HepG2 (cell line): Measurements from ENCODE around the gene CCT8. TPM values are rescaled to one million over a fixed set of nuclear protein-coding genes. Genes with fewer than 3 reads are reported as not detected.
A peak's percentile ranks its signal among the peaks of the same experiment; 100 is the strongest.

ENCODE experiments used
- AGO2 ChIP-seq: fragments of 200-400 bp; formaldehyde crosslinking; optimal IDR thresholded peaks from 2 replicates; pipeline ENCODE3; 2017; ENCODE audit warnings: mild to moderate bottlenecking, low read depth, low read length, moderate library complexity
- AKAP8 ChIP-seq: sonication (generic); formaldehyde crosslinking; IDR thresholded peaks from 2 replicates; pipeline ENCODE4 v1.5.1; 2020; ENCODE audit warnings: mild to moderate bottlenecking, missing genetic modification reagents
- ARID3A ChIP-seq: IDR thresholded peaks from 2 replicates; pipeline ENCODE4 v1.6.1; 2012; ENCODE audit warnings: low read depth, low read length, improper control_type of control experiment
- CCDC6 ChIP-seq: sonication (generic); formaldehyde crosslinking; IDR thresholded peaks from 2 replicates; pipeline ENCODE4 v1.8.1; 2022; ENCODE audit warnings: mild to moderate bottlenecking, missing genetic modification reagents, moderate library complexity
- EHMT2 ChIP-seq: fragments of 200-600 bp; sonication (generic); IDR thresholded peaks from 2 replicates; pipeline ENCODE4 v1.7.0; 2017; ENCODE audit warnings: antibody characterized with exemption, low read depth, low read length, borderline replicate concordance
- FOXA3 ChIP-seq: IDR thresholded peaks from 2 replicates; pipeline ENCODE4 v1.6.1; 2016; ENCODE audit warnings: missing genetic modification reagents, missing compliant biosample characterization
- GABPB1 ChIP-seq: IDR thresholded peaks from 2 replicates; pipeline ENCODE4 v1.6.1; 2016; ENCODE audit warnings: mild to moderate bottlenecking, missing genetic modification reagents, moderate library complexity, missing compliant biosample characterization
- HOXA3 ChIP-seq: sonication (generic); formaldehyde crosslinking; IDR thresholded peaks from 2 replicates; pipeline ENCODE4 v1.5.0; 2020; ENCODE audit warnings: missing genetic modification reagents
- ISL2 ChIP-seq: sonication (generic); formaldehyde crosslinking; IDR thresholded peaks from 2 replicates; pipeline ENCODE4 v1.5.0; 2020; ENCODE audit warnings: missing genetic modification reagents
- KLF12 ChIP-seq: sonication (generic); formaldehyde crosslinking; IDR thresholded peaks from 2 replicates; pipeline ENCODE4 v1.4.0; 2020; ENCODE audit warnings: missing genetic modification reagents, borderline replicate concordance
- KLF15 ChIP-seq: sonication (generic); formaldehyde crosslinking; IDR thresholded peaks from 2 replicates; pipeline ENCODE4 v1.8.1; 2023; ENCODE audit warnings: borderline replicate concordance, mild to moderate bottlenecking, inconsistent platforms, missing genetic modification reagents, mixed read lengths
- MAFK ChIP-seq, 2 experiments: IDR thresholded peaks in 1 of 2; conservative IDR thresholded peaks in 1 of 2; 2 replicates each; pipeline ENCODE4 v1.6.1; 2011; ENCODE audit warnings: improper control_type of control experiment in 2 of 2, low read length in 2 of 2
- MED8 ChIP-seq: sonication (generic); formaldehyde crosslinking; IDR thresholded peaks from 2 replicates; pipeline ENCODE4 v1.8.1; 2023; ENCODE audit warnings: mild to moderate bottlenecking, missing genetic modification reagents; ENCODE audit not compliant: insufficient replicate concordance
- MTA1 ChIP-seq: sonication (generic); formaldehyde crosslinking; IDR thresholded peaks from 2 replicates; pipeline ENCODE4 v1.4.0; 2020; ENCODE audit warnings: missing genetic modification reagents, mild to moderate bottlenecking, borderline replicate concordance
- NCOA1 ChIP-seq: sonication (generic); formaldehyde crosslinking; IDR thresholded peaks from 2 replicates; pipeline ENCODE4 v1.9.0; 2021; ENCODE audit warnings: missing genetic modification reagents
- NR2F6 ChIP-seq, 2 experiments: IDR thresholded peaks; 2 replicates each; pipeline ENCODE4 v1.6.1; 2016; ENCODE audit warnings: antibody characterized with exemption in 1 of 2, mild to moderate bottlenecking in 1 of 2
- RELA ChIP-seq: sonication (generic); formaldehyde crosslinking; IDR thresholded peaks from 2 replicates; pipeline ENCODE4 v1.4.0; 2020; ENCODE audit warnings: missing genetic modification reagents
- SNAPC2 ChIP-seq: sonication (generic); formaldehyde crosslinking; IDR thresholded peaks from 2 replicates; pipeline ENCODE4 v1.8.1; 2022; ENCODE audit warnings: mild to moderate bottlenecking, missing genetic modification reagents
- TEAD2 ChIP-seq: sonication (generic); formaldehyde crosslinking; IDR thresholded peaks from 2 replicates; pipeline ENCODE4 v1.9.0; 2021; ENCODE audit warnings: missing genetic modification reagents
- ZNF256 ChIP-seq: sonication (generic); formaldehyde crosslinking; conservative IDR thresholded peaks from 2 replicates; pipeline ENCODE4 v1.4.0; 2020; ENCODE audit warnings: missing genetic modification reagents
- polyA plus RNA-seq, 8 experiments: library from polyadenylated mRNA; depleted of rRNA in 3 of 8; stranded (reverse) in 7 of 8; unstranded in 1 of 8; fragments of >200 nt; fragmentation: Illumina TruSeq in 4 of 8; extraction: Trizol in 4 of 8; gene quantifications; 2 replicates each; pipeline versions ENCODE4 v1.2.1 to v1.2.3, GENCODE V29; 2011 to 2016; ENCODE audit warnings: low read depth in 4 of 8, missing spikeins in 1 of 8, mixed read lengths in 1 of 8; ENCODE audit not compliant: insufficient read depth in 1 of 8
- total RNA-seq, 5 experiments: library from RNA; depleted of rRNA; stranded (reverse); fragments of >200 nt; fragmentation: Illumina TruSeq; extraction: Trizol; gene quantifications; 2 replicates each; pipeline ENCODE4 v1.2.3, GENCODE V29; 2016; ENCODE audit warnings: low read depth in 1 of 5
- TF ChIP-seq, protein P1 (sequence below): sonication (generic); formaldehyde crosslinking; IDR thresholded peaks from 2 replicates; pipeline ENCODE4 v1.4.0; 2020; ENCODE audit warnings: missing genetic modification reagents
- TF ChIP-seq, protein P2 (sequence below): sonication (generic); formaldehyde crosslinking; IDR thresholded peaks from 2 replicates; pipeline ENCODE4 v1.4.0; 2020; ENCODE audit warnings: missing genetic modification reagents, borderline replicate concordance

The CCT8 gene
- total and polyA plus RNA-seq, 2 of the 13 experiments (the other 11 are each of a cell fraction or from before 2014, with no cell fraction given), result 127 to 325 TPM

DNA sequence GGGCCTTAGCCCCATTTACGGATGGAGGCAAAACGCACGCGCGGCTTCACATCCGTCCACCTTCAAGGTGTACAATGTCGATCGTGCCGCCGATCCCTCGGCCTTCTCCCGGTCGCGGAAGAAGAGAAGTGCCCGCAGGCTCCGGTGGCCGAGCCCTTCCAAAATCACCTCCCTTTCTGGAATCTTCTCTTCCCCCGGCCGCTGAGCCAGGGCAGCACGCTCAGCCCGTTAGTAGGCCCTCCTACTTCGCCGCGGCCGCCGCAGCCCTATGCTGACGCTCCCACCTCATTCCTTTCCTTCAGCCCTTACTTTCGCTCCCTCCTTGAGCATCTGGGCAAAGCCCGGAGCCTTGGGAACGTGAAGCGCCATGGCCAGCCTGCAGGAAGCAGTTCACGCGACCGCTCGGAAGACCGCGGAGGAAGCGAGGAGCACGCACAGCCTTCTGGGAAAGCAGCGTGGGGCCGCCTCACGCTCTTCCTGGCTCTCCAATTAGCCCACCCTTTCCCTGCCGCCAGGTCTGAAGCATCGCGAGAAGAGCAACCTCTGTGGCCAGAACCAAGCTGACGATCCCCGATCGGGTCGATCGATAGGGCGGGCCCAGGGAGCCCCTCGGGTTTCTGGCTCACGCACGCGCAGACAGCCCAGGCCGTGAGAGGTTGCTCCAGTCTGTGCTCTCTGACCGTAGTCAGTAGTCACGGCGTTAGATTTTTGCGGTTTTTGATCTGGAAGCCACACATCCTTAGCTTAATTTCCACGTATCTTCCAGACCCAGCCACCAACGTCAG is at the start of gene CCT8 (continued):
- TF ChIP-seq ISL2 (CRISPR knock-in tag) (no peak), MAFK (conservative IDR thresholded peaks at IDR 0.05 in 1 of 2, IDR thresholded peaks at IDR 0.05 in 1 of 2; ENCODE audit: low read length in 2 of 2) (no peak), FOXA3 (CRISPR knock-in tag) (peak; percentile 65), KLF12 (peak; percentile 78; the same call in 1 of the 2 replicates), TEAD2 (no peak), ZNF256 (CRISPR knock-in tag) (no peak; the same call in 1 of the 2 replicates), MED8 (CRISPR knock-in tag) (peak; percentile 20), CCDC6 (CRISPR knock-in tag) (peak; percentile 45; the same call in 1 of the 2 replicates), NCOA1 (0 out of 2 replicates have a peak, but pooled peaks have one; percentile 48), HOXA3 (CRISPR knock-in tag) (peak; percentile 93), EHMT2 (peak; percentile 55; the same call in 1 of the 2 replicates), ARID3A (no peak), MTA1 (CRISPR knock-in tag) (0 out of 2 replicates have a peak, but pooled peaks have one; percentile 53), KLF15 (0 out of 2 replicates have a peak, but pooled peaks have one; percentile 29), AGO2 (peak; percentile 77), RELA (no peak), GABPB1 (CRISPR knock-in tag) (peak; percentile 94), SNAPC2 (CRISPR knock-in tag) (no peak), NR2F6 (IDR thresholded peaks at IDR 0.05) (no peak), NR2F6 (CRISPR knock-in tag; IDR thresholded peaks at IDR 0.05) (0 out of 2 replicates have a peak, but pooled peaks have one; percentile 24), AKAP8 (CRISPR knock-in tag) (no peak)
- TF ChIP-seq, protein P1, sequence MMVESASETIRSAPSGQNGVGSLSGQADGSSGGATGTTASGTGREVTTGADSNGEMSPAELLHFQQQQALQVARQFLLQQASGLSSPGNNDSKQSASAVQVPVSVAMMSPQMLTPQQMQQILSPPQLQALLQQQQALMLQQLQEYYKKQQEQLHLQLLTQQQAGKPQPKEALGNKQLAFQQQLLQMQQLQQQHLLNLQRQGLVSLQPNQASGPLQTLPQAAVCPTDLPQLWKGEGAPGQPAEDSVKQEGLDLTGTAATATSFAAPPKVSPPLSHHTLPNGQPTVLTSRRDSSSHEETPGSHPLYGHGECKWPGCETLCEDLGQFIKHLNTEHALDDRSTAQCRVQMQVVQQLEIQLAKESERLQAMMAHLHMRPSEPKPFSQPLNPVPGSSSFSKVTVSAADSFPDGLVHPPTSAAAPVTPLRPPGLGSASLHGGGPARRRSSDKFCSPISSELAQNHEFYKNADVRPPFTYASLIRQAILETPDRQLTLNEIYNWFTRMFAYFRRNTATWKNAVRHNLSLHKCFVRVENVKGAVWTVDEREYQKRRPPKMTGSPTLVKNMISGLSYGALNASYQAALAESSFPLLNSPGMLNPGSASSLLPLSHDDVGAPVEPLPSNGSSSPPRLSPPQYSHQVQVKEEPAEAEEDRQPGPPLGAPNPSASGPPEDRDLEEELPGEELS (CRISPR knock-in tag), result peak; percentile 56; the same call in 1 of the 2 replicates
- TF ChIP-seq, protein P2, sequence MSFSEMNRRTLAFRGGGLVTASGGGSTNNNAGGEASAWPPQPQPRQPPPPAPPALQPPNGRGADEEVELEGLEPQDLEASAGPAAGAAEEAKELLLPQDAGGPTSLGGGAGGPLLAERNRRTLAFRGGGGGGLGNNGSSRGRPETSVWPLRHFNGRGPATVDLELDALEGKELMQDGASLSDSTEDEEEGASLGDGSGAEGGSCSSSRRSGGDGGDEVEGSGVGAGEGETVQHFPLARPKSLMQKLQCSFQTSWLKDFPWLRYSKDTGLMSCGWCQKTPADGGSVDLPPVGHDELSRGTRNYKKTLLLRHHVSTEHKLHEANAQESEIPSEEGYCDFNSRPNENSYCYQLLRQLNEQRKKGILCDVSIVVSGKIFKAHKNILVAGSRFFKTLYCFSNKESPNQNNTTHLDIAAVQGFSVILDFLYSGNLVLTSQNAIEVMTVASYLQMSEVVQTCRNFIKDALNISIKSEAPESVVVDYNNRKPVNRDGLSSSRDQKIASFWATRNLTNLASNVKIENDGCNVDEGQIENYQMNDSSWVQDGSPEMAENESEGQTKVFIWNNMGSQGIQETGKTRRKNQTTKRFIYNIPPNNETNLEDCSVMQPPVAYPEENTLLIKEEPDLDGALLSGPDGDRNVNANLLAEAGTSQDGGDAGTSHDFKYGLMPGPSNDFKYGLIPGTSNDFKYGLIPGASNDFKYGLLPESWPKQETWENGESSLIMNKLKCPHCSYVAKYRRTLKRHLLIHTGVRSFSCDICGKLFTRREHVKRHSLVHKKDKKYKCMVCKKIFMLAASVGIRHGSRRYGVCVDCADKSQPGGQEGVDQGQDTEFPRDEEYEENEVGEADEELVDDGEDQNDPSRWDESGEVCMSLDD (CRISPR knock-in tag), result no peak
